Fibroblast of lung (primary cell): Measurements from ENCODE around the gene ZMAT3.

Experiments
- CTCF ChIP-seq, 2 donors: IDR thresholded peaks in 1 of 2; conservative IDR thresholded peaks in 1 of 2; 1 replicate in 1 of 2; 2 replicates in 1 of 2; pipeline ENCODE4 v1.5.1; 2011 to 2012; ENCODE audit warnings: low read length in 2 of 2, control low read depth in 1 of 2, inconsistent platforms in 1 of 2, low read depth in 1 of 2, mild to moderate bottlenecking in 1 of 2
- EZH2 ChIP-seq: IDR thresholded peaks from 2 replicates; pipeline ENCODE4 v1.5.1; 2012; ENCODE audit warnings: low read length, control low read depth, mild to moderate bottlenecking; ENCODE audit errors: missing control alignments

DNA sequence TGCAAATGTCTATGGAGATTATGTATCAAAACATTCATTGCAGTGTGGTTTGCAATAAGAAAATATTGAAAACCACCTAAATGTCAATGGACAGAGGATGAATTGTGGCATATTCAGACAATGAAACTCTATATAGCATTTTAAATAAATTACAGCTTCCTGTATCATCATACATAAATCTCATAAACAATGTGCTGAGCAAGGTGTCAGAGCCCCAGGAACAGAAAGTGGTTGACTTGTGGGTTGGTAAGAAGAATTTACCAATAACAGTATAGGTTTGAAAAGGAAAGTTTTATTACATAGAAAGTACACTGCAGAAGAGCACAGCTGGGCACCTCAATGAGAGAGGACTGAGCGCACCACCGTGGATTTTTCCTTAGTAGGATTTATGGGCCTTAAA lies 75.2 kb downstream of the ZMAT3 start:
- no peak for TF ChIP-seq CTCF (conservative IDR thresholded peaks at IDR 0.05 in 1 of 2, IDR thresholded peaks at IDR 0.05 in 1 of 2; ENCODE audit: low read depth in 1 of 2, low read length in 2 of 2)
- TF ChIP-seq EZH2, result no peak
